BE2C (cell line): Measurements from ENCODE around the gene PPM1L.

Experiments
- DNase-seq: peaks from one replicate; pipeline ENCODE4 v3.0.0-alpha.2; 2020
- H3K27me3 ChIP-seq: fragments of 250-450 bp; sonication (Bioruptor Pico); 2 replicates; pipeline ENCODE4 v1.5.1; 2020; ENCODE audit warnings: mild to moderate bottlenecking
- H3K36me3 ChIP-seq: fragments of 250-450 bp; sonication (Bioruptor Pico); 2 replicates; pipeline ENCODE4 v1.5.1; 2020; ENCODE audit warnings: mild to moderate bottlenecking
- H3K4me1 ChIP-seq: fragments of 250-450 bp; sonication (Bioruptor Pico); 2 replicates; pipeline ENCODE4 v1.5.1; 2020
- H3K4me3 ChIP-seq: 2 replicates; pipeline ENCODE4 v1.5.1; 2011; ENCODE audit warnings: low read depth, low read length
- H3K9me3 ChIP-seq: fragments of 250-450 bp; sonication (Bioruptor Pico); 2 replicates; pipeline ENCODE4 v1.5.1; 2020
- CTCF ChIP-seq: IDR thresholded peaks from 2 replicates; pipeline ENCODE4 v1.5.1; 2012; ENCODE audit warnings: mild to moderate bottlenecking, low read depth, low read length

The PPM1L gene

GRCh38 chr3:160826408-160826807 lies 70.4 kb downstream of the PPM1L start:
- no peaks in the 10 kb centered on the region for H3K27me3 ChIP-seq
- H3K36me3 ChIP-seq, result no peaks in the 10 kb centered on the region
- H3K9me3 ChIP-seq, result no peaks in the 10 kb centered on the region
- peaks cover 21% of the 10 kb centered on the region for H3K4me1 ChIP-seq
- TF ChIP-seq CTCF, result no peak
- H3K4me3 ChIP-seq, result no peak overlapping the region
- no peak for DNase-seq

- H3K27me3 ChIP-seq, result no peaks in the 10 kb centered on the region
- H3K9me3 ChIP-seq, result no peaks in the 10 kb centered on the region
- DNase-seq, result no peak
- peaks cover 21% of the 10 kb centered on the region for H3K4me1 ChIP-seq
- no peak overlapping the region for H3K4me3 ChIP-seq
- H3K36me3 ChIP-seq, result no peaks in the 10 kb centered on the region
- no peak for TF ChIP-seq CTCF
Measured at GRCh38 chr3:160826991-160827390, 71.0 kb downstream of the PPM1L start.

GRCh38 chr3:160827516-160827915 lies 71.5 kb downstream of the PPM1L start:
- H3K9me3 ChIP-seq, result no peaks in the 10 kb centered on the region
- no peaks in the 10 kb centered on the region for H3K27me3 ChIP-seq
- no peaks in the 10 kb centered on the region for H3K36me3 ChIP-seq
- H3K4me1 ChIP-seq, result peaks cover 21% of the 10 kb centered on the region
- H3K4me3 ChIP-seq, result no peak overlapping the region
- no peak for DNase-seq
- TF ChIP-seq CTCF, result no peak

GRCh38 chr3:160828880-160829279 lies 72.8 kb downstream of the PPM1L start:
- TF ChIP-seq CTCF, result no peak
- no peak for DNase-seq
- no peaks in the 10 kb centered on the region for H3K27me3 ChIP-seq
- no peak overlapping the region for H3K4me3 ChIP-seq
- peaks cover 21% of the 10 kb centered on the region for H3K4me1 ChIP-seq
- H3K9me3 ChIP-seq, result no peaks in the 10 kb centered on the region
- H3K36me3 ChIP-seq, result no peaks in the 10 kb centered on the region

- H3K36me3 ChIP-seq, result no peaks in the 10 kb centered on the region
- no peak for DNase-seq
- H3K27me3 ChIP-seq, result no peaks in the 10 kb centered on the region
- no peak overlapping the region for H3K4me3 ChIP-seq
- no peak for TF ChIP-seq CTCF
- peaks cover 21% of the 10 kb centered on the region for H3K4me1 ChIP-seq
- H3K9me3 ChIP-seq, result no peaks in the 10 kb centered on the region
Measured at GRCh38 chr3:160829486-160830009, 73.5 kb downstream of the PPM1L start.

- no peaks in the 10 kb centered on the region for H3K27me3 ChIP-seq
- H3K4me1 ChIP-seq, result peaks cover 15% of the 10 kb centered on the region
- no peak overlapping the region for H3K4me3 ChIP-seq
- no peaks in the 10 kb centered on the region for H3K36me3 ChIP-seq
- no peaks in the 10 kb centered on the region for H3K9me3 ChIP-seq
- no peak for DNase-seq
- no peak for TF ChIP-seq CTCF
Measured at GRCh38 chr3:160830796-160831195, 74.8 kb downstream of the PPM1L start.
